ENCODE data around the gene ZNF862.
A peak's percentile ranks its signal among the peaks of the same experiment; 100 is the strongest.

ZNF862 gene

DNA sequence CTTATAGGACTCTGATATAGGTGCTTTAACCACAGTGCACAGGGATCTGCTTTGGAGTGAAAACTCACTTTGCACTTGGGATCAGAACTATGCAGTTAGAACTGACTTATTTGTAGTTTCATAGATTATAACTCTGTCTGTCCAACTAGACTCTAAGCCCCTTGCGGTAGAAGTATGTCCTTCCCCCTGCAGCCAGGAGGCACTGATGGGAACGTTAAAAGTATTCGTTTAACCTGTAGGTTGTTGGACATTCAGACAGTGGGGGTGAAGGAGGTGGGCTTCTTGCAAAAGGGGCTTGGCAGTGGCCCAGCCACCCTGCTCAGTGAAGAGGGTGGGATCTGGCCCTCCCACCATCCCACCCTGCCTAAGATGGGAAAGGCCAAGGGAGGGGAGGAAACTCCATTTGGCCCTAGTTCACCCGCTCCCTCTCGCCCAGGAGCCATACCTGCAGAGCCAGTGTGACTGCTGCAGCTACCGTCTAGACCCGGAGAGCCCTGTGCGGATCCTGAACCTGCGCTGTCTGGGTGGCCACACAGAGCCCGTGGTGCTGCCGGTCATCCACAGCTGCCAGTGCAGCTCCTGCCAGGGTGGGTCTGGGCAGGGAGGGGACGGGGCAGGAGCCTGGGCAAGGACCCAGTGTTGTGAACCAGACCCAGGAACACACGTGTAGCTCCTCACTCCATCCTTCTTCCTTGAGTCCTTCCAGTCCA is 5.7 kb upstream of the ZNF862 start:
- no peak overlapping the region for H3K4me3 ChIP-seq (ENCODE audit: low read depth, low read length)
- TF ChIP-seq, protein P1, sequence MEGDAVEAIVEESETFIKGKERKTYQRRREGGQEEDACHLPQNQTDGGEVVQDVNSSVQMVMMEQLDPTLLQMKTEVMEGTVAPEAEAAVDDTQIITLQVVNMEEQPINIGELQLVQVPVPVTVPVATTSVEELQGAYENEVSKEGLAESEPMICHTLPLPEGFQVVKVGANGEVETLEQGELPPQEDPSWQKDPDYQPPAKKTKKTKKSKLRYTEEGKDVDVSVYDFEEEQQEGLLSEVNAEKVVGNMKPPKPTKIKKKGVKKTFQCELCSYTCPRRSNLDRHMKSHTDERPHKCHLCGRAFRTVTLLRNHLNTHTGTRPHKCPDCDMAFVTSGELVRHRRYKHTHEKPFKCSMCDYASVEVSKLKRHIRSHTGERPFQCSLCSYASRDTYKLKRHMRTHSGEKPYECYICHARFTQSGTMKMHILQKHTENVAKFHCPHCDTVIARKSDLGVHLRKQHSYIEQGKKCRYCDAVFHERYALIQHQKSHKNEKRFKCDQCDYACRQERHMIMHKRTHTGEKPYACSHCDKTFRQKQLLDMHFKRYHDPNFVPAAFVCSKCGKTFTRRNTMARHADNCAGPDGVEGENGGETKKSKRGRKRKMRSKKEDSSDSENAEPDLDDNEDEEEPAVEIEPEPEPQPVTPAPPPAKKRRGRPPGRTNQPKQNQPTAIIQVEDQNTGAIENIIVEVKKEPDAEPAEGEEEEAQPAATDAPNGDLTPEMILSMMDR (IDR thresholded peaks at IDR 0.05; ENCODE audit: low read depth, low read length): no peak
- in situ Hi-C loops (cut with HindIII; ENCODE audit: low sequenced_read_pairs): no loop called here
- no peak for DNase-seq (ENCODE audit: low read depth, low spot score)

DNA sequence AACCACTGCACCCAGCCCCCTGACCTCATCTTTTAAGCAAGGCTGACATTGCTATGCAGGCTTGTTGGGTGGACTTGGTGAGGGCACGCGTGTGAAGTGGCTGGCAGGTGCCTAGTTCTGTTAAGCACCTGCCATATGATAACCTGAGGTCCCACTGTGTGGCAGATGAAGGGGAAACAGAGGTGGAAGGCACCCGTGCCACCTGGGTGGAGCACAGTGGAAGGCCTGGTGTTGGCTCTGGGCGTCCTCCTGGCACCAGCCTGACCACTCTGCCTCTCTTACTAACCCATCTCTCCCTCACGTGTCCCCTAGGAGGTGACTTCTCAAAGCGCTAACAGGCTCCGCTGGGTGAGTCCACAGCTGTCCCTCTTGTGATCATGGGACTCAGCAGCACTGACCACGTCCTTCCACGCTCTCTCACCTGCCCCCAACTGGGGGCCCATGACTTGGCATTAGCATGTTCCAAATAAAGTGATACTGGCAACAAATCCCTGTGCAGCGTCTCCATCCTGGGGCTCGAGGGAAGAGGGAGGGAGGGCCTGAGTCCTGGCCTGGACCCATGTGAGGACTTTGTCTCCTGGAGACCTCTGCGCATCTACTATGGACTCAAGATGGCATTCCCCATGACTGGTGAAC is 4.6 kb upstream of the ZNF862 start:
- in situ Hi-C loops (cut with HindIII; ENCODE audit: low sequenced_read_pairs): no loop called here
- TF ChIP-seq, protein P1 (IDR thresholded peaks at IDR 0.05; ENCODE audit: low read depth, low read length): no peak

DNA sequence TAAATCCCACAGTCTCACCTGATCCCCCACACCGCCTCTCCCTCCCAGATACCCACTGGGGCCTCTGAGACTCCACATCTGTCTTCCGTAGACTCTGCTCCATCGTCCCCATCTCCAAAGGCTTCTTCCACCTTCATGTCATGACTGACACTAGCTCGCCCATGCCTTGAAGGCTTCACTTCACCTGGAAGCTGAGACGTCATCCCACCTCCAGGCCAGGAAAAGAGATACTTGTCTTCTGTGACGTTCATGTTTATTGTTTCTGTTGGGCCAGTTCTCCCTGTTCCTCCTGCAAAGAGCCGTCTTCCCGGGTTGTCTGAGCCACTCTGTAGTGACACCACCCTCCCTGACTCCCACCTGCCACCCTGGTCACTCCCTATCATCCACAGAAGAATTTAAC is 3.6 kb upstream of the ZNF862 start:
- in situ Hi-C loops (cut with HindIII; ENCODE audit: low sequenced_read_pairs): no loop called here
- TF ChIP-seq, protein P1 (IDR thresholded peaks at IDR 0.05; ENCODE audit: low read depth, low read length): no peak
- DNase-seq (ENCODE audit: low read depth, low spot score): no peak
- H3K4me3 ChIP-seq (ENCODE audit: low read depth, low read length): no peak overlapping the region

More for the DNA sequence above, 4.6 kb upstream of the ZNF862 start:
- H3K4me3 ChIP-seq (ENCODE audit: low read depth, low read length): no peak overlapping the region
- no peak for DNase-seq (ENCODE audit: low read depth, low spot score)

DNA sequence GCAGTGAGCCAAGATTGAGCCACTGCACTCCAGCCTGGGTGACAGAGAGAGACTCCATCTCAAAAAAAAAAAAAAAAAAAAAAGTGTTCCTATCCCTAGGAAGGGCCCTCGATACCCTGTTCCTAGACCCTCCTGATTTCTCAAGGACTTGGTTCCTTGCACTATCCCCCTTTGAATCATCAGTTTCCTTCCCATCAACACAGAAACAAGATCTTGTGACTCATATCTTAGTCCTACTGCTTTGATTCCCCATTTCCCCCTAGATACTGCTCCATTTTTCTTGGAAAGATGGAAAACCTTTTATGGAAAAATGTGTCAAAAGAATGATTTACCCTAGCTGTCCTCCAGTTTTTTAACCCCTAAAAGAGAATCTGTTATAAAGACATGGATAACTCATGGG is 1.7 kb upstream of the ZNF862 start:
- DNase-seq (ENCODE audit: low read depth, low spot score): no peak
- H3K4me3 ChIP-seq (ENCODE audit: low read depth, low read length): no peak overlapping the region
- in situ Hi-C loops (cut with HindIII; ENCODE audit: low sequenced_read_pairs): no loop called here
- TF ChIP-seq, protein P1 (IDR thresholded peaks at IDR 0.05; ENCODE audit: low read depth, low read length): no peak

DNA sequence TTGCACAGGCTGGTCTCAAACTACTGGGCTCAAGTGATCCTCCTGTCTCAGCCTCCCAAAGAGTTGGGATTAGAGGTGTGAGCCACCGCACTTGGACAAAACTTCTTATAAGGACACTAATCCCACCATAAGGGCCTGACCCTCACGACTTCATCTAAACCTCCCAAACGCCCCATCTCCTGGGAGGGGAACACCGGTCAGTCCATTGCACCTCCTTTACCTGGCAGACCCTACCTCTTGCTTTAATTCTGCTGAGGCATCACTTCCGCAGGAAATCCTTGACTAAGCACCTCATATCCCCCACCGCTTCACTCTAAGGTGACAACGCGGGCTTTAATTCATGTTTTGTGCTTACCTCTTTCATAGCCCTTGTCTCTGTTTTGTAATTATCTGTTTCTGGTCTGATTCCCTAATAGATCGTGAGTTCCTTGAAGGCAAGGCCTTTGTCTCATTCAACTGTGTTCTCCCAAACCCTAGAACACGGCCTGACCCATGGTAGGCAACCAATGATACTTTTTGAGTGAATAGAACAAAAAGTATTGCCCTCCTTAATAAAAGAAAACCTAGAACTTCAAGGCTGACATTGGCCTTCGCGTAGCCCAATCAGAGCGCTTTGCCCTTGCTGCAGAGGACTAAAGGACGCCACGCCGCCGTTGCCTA is 481 bp upstream of the ZNF862 start:
- no peak overlapping the region for H3K4me3 ChIP-seq (ENCODE audit: low read depth, low read length)
- in situ Hi-C loops (cut with HindIII; ENCODE audit: low sequenced_read_pairs): no loop called here

DNA sequence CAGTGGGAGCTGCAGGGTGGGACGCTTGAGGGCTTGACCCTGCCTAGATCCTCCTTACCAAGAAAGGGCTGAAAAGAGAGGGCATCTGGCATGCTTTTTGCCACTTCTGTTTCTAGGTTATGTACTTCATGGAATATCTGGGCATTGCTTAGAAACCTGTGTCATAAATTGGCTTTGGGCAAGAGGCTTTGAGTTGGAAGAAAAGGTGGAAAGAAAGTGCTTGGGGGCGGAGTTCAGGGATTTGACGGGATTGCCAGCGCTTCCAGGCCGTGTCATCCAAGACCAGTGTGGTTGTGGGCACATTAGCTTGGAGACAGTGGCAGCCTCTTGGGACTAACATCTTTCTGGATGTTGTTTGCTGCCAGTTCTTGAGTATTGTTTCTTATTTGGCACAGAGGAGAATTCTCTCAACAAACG is 825 bp downstream of the ZNF862 start:
- H3K4me3 ChIP-seq (ENCODE audit: low read depth, low read length): peak overlapping the region; percentile 86
- in situ Hi-C loops (cut with HindIII; ENCODE audit: low sequenced_read_pairs): no loop called here
- TF ChIP-seq, protein P1 (IDR thresholded peaks at IDR 0.05; ENCODE audit: low read depth, low read length): no peak
- DNase-seq (ENCODE audit: low read depth, low spot score): peak; percentile 12

More for the DNA sequence above, 481 bp upstream of the ZNF862 start:
- DNase-seq (ENCODE audit: low read depth, low spot score): no peak
- TF ChIP-seq, protein P1 (IDR thresholded peaks at IDR 0.05; ENCODE audit: low read depth, low read length): no peak

All from astrocyte of the spinal cord (primary cell).